HCT116 (cell line): ENCODE data around the gene EPYC. TPM values are rescaled to one million over a fixed set of nuclear protein-coding genes. Genes with fewer than 3 reads are reported as not detected.
A peak's percentile ranks its signal among the peaks of the same experiment; 100 is the strongest.

Experiments used
- ATAC-seq: fragments of 200-7000 bp; cut with Tn5 transposase; 2 replicates; pipeline ENCODE4 v1.9.1; 2020; ENCODE audit warnings: mild to moderate bottlenecking, moderate library complexity
- BruUV-seq: library from RNA; stranded (reverse); fragments of 400-500 nt; replicated peaks from 2 replicates; lab custom pipeline; 2021; lab: Mats Ljungman, UMichigan
- CTCF ChIA-PET: fragments of 300-600 bp; sonication (Branson Sonifier 250); formaldehyde crosslinking; loops from one replicate; lab custom pipeline; 2021; ENCODE audit warnings: antibody characterized with exemption; lab: Charles Lee
- POLR2A ChIA-PET: fragments of 300-600, 350-600 bp; sonication (Branson Sonifier 250); formaldehyde crosslinking; loops from one replicate; lab custom pipeline; 2021; ENCODE audit warnings: antibody characterized with exemption; lab: Charles Lee
- RAD21 ChIA-PET, 2 experiments: fragments of 300-600 bp; sonication (Branson Sonifier 250); formaldehyde crosslinking; loops; one replicate each; lab custom pipeline; 2023; ENCODE audit warnings: low total read pairs in 2 of 2; ENCODE audit not compliant: uncharacterized antibody in 2 of 2, unreplicated experiment in 2 of 2, low non-redundant PET in 1 of 2; lab: Charles Lee
- DNase-seq: peaks from one replicate; pipeline ENCODE4 v3.0.0-alpha.2; 2010; ENCODE audit warnings: low read depth, low spot score
- H2AFZ ChIP-seq: fragments of 200-600 bp; shearing (Covaris generic), sonication (generic); 2 replicates; pipeline ENCODE4 v1.6.1; 2017; ENCODE audit warnings: low read depth, mixed run types, mixed read lengths, antibody characterized with exemption, low read length; ENCODE audit not compliant: poor library complexity, severe bottlenecking
- H3K27ac ChIP-seq: 2 replicates; pipeline ENCODE4 v1.5.1; 2012; ENCODE audit warnings: low read depth, low read length
- H3K27me3 ChIP-seq: fragments of 200-600 bp; sonication (generic); 2 replicates; pipeline ENCODE4 v1.6.1; 2016; ENCODE audit warnings: mixed run types, low read length, mixed read lengths; ENCODE audit not compliant: insufficient read depth
- H3K36me3 ChIP-seq, 2 experiments: fragments of 200-500 bp in 1 of 2; fragments of 200-600 bp in 1 of 2; sonication (Bioruptor generic) in 1 of 2; sonication (generic) in 1 of 2; 2 replicates each; pipeline versions ENCODE4 v1.5.1 to v1.6.1; 2014 to 2016; ENCODE audit warnings: low read length in 2 of 2, inconsistent platforms in 1 of 2, mixed read lengths in 1 of 2, mixed run types in 1 of 2; ENCODE audit not compliant: insufficient read depth in 2 of 2, control insufficient read depth in 1 of 2
- H3K4me1 ChIP-seq, 2 experiments: fragments of 200-600 bp in 1 of 2; sonication (generic) in 1 of 2; 2 replicates each; pipeline versions ENCODE4 v1.5.1 to v1.6.1; 2012 to 2017; ENCODE audit warnings: low read length in 2 of 2, inconsistent platforms in 1 of 2, mild to moderate bottlenecking in 1 of 2, mixed read lengths in 1 of 2, mixed run types in 1 of 2, moderate library complexity in 1 of 2; ENCODE audit not compliant: insufficient read depth in 2 of 2, control insufficient read depth in 1 of 2
- H3K4me2 ChIP-seq: fragments of 200-600 bp; sonication (generic); 2 replicates; pipeline ENCODE4 v1.6.1; 2017; ENCODE audit warnings: mixed run types, low read length, mixed read lengths
- H3K4me3 ChIP-seq, 2 experiments: fragments of 200-600 bp in 1 of 2; sonication (generic) in 1 of 2; replicated peaks in 1 of 2; 2 replicates each; pipeline ENCODE4 v1.5.1; 2011 to 2016; ENCODE audit warnings: low read length in 2 of 2, control low read depth in 1 of 2, low read depth in 1 of 2, mild to moderate bottlenecking in 1 of 2, mixed read lengths in 1 of 2, mixed run types in 1 of 2
- H3K79me2 ChIP-seq: fragments of 200-600 bp; sonication (generic); 2 replicates; pipeline ENCODE4 v1.6.1; 2017; ENCODE audit warnings: mild to moderate bottlenecking, mixed run types, low read length, moderate library complexity, mixed read lengths; ENCODE audit not compliant: insufficient read depth
- H3K9ac ChIP-seq: fragments of 200-600 bp; sonication (generic); 2 replicates; pipeline ENCODE4 v1.6.1; 2016; ENCODE audit warnings: low read length, mixed read lengths
- H3K9me2 ChIP-seq: fragments of 200-600 bp; sonication (generic), shearing (Covaris generic); 2 replicates; pipeline ENCODE4 v1.6.1; 2017; ENCODE audit warnings: mixed run types, mild to moderate bottlenecking, moderate library complexity; ENCODE audit not compliant: insufficient read depth
- H3K9me3 ChIP-seq, 2 experiments: fragments of 200-500 bp in 1 of 2; fragments of 200-600 bp in 1 of 2; sonication (Bioruptor generic) in 1 of 2; sonication (generic) in 1 of 2; 2 replicates each; pipeline ENCODE4 v1.6.1; 2014 to 2017; ENCODE audit warnings: low read length in 2 of 2, mixed read lengths in 2 of 2, inconsistent platforms in 1 of 2, low read depth in 1 of 2, mild to moderate bottlenecking in 1 of 2, mixed run types in 1 of 2, moderate library complexity in 1 of 2; ENCODE audit not compliant: control insufficient read depth in 1 of 2, insufficient read depth in 1 of 2
- H4K20me1 ChIP-seq: fragments of 200-600 bp; sonication (generic), shearing (Covaris generic); 2 replicates; pipeline ENCODE4 v1.6.1; 2017; ENCODE audit warnings: mixed run types, mild to moderate bottlenecking, moderate library complexity; ENCODE audit not compliant: insufficient read depth
- ATF3 ChIP-seq: IDR thresholded peaks from 2 replicates; pipeline ENCODE4 v1.6.1; 2012
- FOSL1 ChIP-seq: IDR thresholded peaks from 2 replicates; pipeline ENCODE4 v1.6.1; 2012; ENCODE audit warnings: low read depth
- JUND ChIP-seq: IDR thresholded peaks from 2 replicates; pipeline ENCODE4 v1.6.1; 2012
- RAD21 ChIP-seq: IDR thresholded peaks from 2 replicates; pipeline ENCODE4 v1.6.1; 2012; ENCODE audit warnings: low read depth, mild to moderate bottlenecking
- SRF ChIP-seq: IDR thresholded peaks from 2 replicates; pipeline ENCODE4 v1.6.1; 2012; ENCODE audit warnings: low read depth
- YY1 ChIP-seq: IDR thresholded peaks from 2 replicates; pipeline ENCODE4 v1.6.1; 2011; ENCODE audit warnings: low read length, low read depth, moderate library complexity, mild to moderate bottlenecking; ENCODE audit not compliant: insufficient replicate concordance; ENCODE audit errors: extremely low read depth
- intact Hi-C: fragments of 100-400 bp; cut with micrococcal nuclease; formaldehyde crosslinking; loops from 2 replicates; pipeline ENCODE4 v1.10.0; 2022
- total RNA-seq: library from RNA; stranded (reverse); gene quantifications from one replicate; pipeline ENCODE4 v1.2.1, GENCODE V29; 2021; ENCODE audit not compliant: unreplicated experiment
- TF ChIP-seq, protein P1 (sequence below): IDR thresholded peaks from 2 replicates; pipeline ENCODE4 v1.6.1; 2012; ENCODE audit warnings: low read depth

EPYC gene
- total RNA-seq, 1 experiment from 2014 or later, result not detected

DNA sequence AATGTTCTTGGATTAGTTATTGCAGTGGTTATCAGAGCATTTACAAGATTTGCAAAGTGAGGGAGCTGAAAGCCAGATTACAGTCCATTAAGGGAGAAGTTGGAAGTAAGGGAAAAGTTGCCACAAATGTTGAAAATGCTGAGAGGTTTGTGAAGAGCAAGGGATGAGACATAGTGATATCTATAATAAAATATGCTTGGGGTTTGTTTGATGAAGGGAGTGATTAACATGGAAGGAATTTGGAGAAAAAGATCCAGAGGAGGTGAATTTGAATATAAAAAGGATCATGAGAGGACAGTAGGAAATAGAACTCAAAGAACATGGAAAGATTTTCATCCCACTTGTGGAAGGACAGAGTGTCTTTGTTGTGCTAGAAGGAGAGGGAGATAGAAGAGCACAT, 30.5 kb downstream of the EPYC start:
- BruUV-seq, result no TSS peak
- Histone ChIP-seq H3K4me2 (peak overlapping the region; percentile 24; the same call in 1 of the 2 replicates), H2AFZ (peak overlapping the region; percentile 19), H3K27me3 (no peaks in the 10 kb centered on the region), H3K4me1 (peaks cover 0 to 9% of the 10 kb centered on the region in 2 experiments; a peak in 1 of 4 replicates), H4K20me1 (no peaks in the 10 kb centered on the region), H3K36me3 (no peaks in the 10 kb centered on the region), H3K79me2 (no peaks in the 10 kb centered on the region), H3K4me3 (no peak overlapping the region), H3K9me2 (no peaks in the 10 kb centered on the region), H3K9ac (no peak overlapping the region), H3K9me3 (no peaks in the 10 kb centered on the region), H3K27ac (no peak overlapping the region)
- RAD21 ChIA-PET, result no interaction called here
- CTCF ChIA-PET, result interaction anchor here (1.4 kb wide), 1 partner anchor 382 kb away, joined by 6 read pairs; no protein-coding TSS in a partner anchor
- no peak for ATAC-seq
- POLR2A ChIA-PET, result no interaction called here
- intact Hi-C loops, result no loop called here
- TF ChIP-seq, protein P1, sequence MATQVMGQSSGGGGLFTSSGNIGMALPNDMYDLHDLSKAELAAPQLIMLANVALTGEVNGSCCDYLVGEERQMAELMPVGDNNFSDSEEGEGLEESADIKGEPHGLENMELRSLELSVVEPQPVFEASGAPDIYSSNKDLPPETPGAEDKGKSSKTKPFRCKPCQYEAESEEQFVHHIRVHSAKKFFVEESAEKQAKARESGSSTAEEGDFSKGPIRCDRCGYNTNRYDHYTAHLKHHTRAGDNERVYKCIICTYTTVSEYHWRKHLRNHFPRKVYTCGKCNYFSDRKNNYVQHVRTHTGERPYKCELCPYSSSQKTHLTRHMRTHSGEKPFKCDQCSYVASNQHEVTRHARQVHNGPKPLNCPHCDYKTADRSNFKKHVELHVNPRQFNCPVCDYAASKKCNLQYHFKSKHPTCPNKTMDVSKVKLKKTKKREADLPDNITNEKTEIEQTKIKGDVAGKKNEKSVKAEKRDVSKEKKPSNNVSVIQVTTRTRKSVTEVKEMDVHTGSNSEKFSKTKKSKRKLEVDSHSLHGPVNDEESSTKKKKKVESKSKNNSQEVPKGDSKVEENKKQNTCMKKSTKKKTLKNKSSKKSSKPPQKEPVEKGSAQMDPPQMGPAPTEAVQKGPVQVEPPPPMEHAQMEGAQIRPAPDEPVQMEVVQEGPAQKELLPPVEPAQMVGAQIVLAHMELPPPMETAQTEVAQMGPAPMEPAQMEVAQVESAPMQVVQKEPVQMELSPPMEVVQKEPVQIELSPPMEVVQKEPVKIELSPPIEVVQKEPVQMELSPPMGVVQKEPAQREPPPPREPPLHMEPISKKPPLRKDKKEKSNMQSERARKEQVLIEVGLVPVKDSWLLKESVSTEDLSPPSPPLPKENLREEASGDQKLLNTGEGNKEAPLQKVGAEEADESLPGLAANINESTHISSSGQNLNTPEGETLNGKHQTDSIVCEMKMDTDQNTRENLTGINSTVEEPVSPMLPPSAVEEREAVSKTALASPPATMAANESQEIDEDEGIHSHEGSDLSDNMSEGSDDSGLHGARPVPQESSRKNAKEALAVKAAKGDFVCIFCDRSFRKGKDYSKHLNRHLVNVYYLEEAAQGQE, result no peak
- TF ChIP-seq ATF3 (no peak), FOSL1 (no peak), SRF (no peak), RAD21 (no peak), YY1 (no peak), JUND (no peak)
- DNase-seq, result no peak
